ENCODE measurements around the gene TRIO.

Gene TRIO

DNA sequence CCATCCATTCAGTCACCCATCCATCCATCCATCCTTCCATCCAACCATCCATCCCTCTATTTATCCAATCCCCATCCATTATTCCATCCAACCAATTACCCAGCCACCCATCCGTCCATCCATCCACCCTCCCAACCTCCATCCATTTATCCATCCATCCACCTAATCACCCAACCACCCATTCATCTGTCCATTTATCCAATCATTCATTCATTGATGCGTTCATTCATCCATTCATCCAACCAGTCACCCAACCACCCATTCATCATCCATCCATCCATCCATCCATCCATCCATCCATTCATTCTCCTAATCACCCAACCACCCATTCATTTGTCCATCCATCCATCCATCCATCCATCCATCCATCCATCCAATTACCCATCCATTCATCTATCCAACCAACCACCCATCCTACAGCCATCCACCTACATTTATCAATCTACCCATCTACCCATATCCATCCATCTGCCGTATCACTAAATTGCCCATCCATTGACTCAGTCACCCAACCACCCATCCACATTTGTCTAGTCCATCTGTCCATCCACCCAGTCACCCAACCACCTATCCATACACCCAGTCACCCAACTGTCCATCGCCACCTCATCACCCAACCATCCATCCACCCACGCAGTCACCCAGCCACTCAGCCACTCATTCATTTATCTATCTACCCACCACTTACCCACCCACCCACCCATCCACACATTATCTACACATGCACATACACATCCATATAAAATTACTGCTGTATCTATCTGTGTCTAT is 165.4 kb downstream of the TRIO start:
- H3K36me3 ChIP-seq (ENCODE audit: control insufficient read depth, insufficient read depth, low read length), result peaks cover 8% of the 10 kb centered on the region
- peaks cover under 1% of the 10 kb centered on the region for H3K4me1 ChIP-seq (ENCODE audit: control insufficient read depth, insufficient read depth, low read length)

DNA sequence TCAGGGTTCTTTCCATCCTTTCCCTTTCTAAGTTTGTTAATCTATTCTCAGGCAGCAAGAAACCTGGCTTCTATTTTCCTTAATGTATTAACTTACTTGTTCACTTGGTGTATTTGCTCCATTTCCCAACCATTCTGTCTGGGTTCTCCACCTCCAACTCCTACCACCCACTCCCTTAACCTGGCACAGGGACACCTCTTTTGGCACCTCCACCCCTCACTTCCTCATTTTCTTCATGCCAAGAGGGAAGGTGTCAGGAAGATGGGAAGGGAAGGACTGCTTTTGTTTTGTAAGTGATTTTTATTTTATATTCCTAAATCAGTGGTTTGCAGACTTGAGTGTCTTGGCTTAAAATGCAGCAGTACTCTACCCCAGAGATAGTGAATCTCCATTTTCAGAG is 166.1 kb downstream of the TRIO start:
- H3K4me3 ChIP-seq (ENCODE audit: low read length), result no peak overlapping the region
- H3K36me3 ChIP-seq (ENCODE audit: control insufficient read depth, insufficient read depth, low read length), result peaks cover 8% of the 10 kb centered on the region
- H3K9ac ChIP-seq (ENCODE audit: low read length), result no peak overlapping the region
- H3K27ac ChIP-seq (ENCODE audit: low read depth, low read length), result no peak overlapping the region
- peaks cover 5% of the 10 kb centered on the region for H3K4me1 ChIP-seq (ENCODE audit: control insufficient read depth, insufficient read depth, low read length)
- H3K27me3 ChIP-seq (ENCODE audit: control insufficient read depth, insufficient read depth, low read length), result no peaks in the 10 kb centered on the region

More for the DNA sequence above, 165.4 kb downstream of the TRIO start:
- no peak overlapping the region for H3K4me3 ChIP-seq (ENCODE audit: low read length)
- no peak overlapping the region for H3K9ac ChIP-seq (ENCODE audit: low read length)
- H3K27me3 ChIP-seq (ENCODE audit: control insufficient read depth, insufficient read depth, low read length), result no peaks in the 10 kb centered on the region
- no peak overlapping the region for H3K27ac ChIP-seq (ENCODE audit: low read depth, low read length)

- Histone ChIP-seq H3K36me3 (ENCODE audit: control insufficient read depth, insufficient read depth, low read length) (peaks cover 8% of the 10 kb centered on the region), H3K4me1 (ENCODE audit: control insufficient read depth, insufficient read depth, low read length) (peaks cover 5% of the 10 kb centered on the region)
Observed at GRCh38 chr5:14309878-14310531, 166.9 kb downstream of the TRIO start.

GRCh38 chr5:14310901-14311300 is 167.8 kb downstream of the TRIO start:
- Histone ChIP-seq H3K27ac (ENCODE audit: low read depth, low read length) (no peak overlapping the region), H3K27me3 (ENCODE audit: control insufficient read depth, insufficient read depth, low read length) (no peaks in the 10 kb centered on the region), H3K4me1 (ENCODE audit: control insufficient read depth, insufficient read depth, low read length) (peaks cover 5% of the 10 kb centered on the region), H3K4me3 (ENCODE audit: low read length) (no peak overlapping the region), H3K36me3 (ENCODE audit: control insufficient read depth, insufficient read depth, low read length) (peaks cover 5% of the 10 kb centered on the region), H3K9ac (ENCODE audit: low read length) (no peak overlapping the region)

More at GRCh38 chr5:14309878-14310531, 166.9 kb downstream of the TRIO start:
- no peak overlapping the region for H3K4me3 ChIP-seq (ENCODE audit: low read length)
- H3K9ac ChIP-seq (ENCODE audit: low read length), result no peak overlapping the region
- H3K27ac ChIP-seq (ENCODE audit: low read depth, low read length), result no peak overlapping the region
- H3K27me3 ChIP-seq (ENCODE audit: control insufficient read depth, insufficient read depth, low read length), result no peaks in the 10 kb centered on the region

DNA sequence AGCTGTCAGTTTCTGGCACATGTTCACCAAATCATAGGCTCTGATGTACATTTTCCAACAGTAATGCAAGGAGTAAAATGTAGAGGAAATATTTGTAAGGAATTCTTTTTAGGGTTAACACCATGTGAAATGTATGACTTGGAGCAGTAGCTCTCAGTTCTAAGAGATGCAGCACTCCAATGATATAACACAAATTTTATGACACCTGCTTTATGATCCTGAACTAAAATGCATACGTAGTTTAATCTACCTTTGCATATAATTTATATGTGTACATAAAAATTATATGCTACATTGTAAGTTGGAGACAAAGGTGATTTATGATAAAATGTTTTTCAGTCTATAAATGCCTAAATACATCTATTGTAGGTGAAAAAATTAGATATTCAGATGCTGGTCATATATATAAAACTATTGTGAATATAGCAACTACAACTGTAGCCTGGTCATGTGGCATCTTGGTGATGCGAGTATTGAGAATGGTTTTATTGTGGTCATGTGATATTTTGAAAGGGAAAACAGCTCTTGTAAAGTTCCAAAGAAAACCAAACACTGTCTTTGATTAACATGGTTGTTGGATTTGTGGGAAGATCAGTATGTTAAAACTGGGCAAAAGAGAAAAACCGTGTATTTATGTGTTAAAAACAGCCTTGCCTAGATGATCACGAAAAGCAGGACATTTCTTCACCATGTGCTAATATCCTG is 171.0 kb downstream of the TRIO start:
- H3K36me3 ChIP-seq (ENCODE audit: control insufficient read depth, insufficient read depth, low read length), result peaks cover 15% of the 10 kb centered on the region
- no peaks in the 10 kb centered on the region for H3K27me3 ChIP-seq (ENCODE audit: control insufficient read depth, insufficient read depth, low read length)
- no peak overlapping the region for H3K27ac ChIP-seq (ENCODE audit: low read depth, low read length)

DNA sequence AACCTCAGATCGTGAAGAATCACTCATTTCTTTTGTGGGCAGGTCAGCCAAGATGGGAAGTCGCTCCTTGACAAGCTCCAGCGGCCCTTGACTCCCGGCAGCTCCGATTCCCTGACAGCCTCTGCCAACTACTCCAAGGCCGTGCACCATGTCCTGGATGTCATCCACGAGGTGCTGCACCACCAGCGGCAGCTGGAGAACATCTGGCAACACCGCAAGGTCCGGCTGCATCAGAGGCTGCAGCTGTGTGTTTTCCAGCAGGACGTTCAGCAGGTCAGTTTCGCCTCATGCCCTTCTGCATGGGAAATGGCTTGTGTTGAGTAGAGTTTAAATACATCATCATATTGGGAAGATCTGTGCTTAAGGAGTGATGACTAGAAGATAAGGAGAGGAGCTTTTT is 173.3 kb downstream of the TRIO start:
- Histone ChIP-seq H3K27me3 (ENCODE audit: control insufficient read depth, insufficient read depth, low read length) (no peaks in the 10 kb centered on the region), H3K4me3 (ENCODE audit: low read length) (no peak overlapping the region), H3K27ac (ENCODE audit: low read depth, low read length) (no peak overlapping the region), H3K9ac (ENCODE audit: low read length) (no peak overlapping the region), H3K4me1 (ENCODE audit: control insufficient read depth, insufficient read depth, low read length) (peaks cover 5% of the 10 kb centered on the region), H3K36me3 (ENCODE audit: control insufficient read depth, insufficient read depth, low read length) (peaks cover 20% of the 10 kb centered on the region)

More for the DNA sequence above, 171.0 kb downstream of the TRIO start:
- H3K4me1 ChIP-seq (ENCODE audit: control insufficient read depth, insufficient read depth, low read length), result peaks cover 5% of the 10 kb centered on the region
- no peak overlapping the region for H3K9ac ChIP-seq (ENCODE audit: low read length)
- no peak overlapping the region for H3K4me3 ChIP-seq (ENCODE audit: low read length)

DNA sequence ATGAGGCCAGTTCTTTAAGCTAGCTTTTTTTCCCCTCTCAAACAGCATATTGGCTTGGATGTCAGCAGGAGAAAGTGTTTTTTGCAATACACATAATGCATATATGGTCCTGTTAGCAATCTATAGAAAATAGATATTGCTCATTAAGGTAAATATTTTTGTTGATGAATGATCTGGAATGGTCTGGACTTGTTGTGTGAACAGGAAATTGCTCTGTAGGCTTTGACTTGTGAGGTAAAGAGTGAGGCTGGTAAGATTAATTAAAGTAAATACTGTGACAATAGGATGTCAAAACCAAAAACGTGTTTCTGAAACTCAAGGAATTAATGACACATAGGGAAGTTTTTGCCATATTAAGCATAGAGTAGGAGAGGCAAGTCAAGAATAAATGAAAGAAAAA is 176.0 kb downstream of the TRIO start:
- Histone ChIP-seq H3K27me3 (ENCODE audit: control insufficient read depth, insufficient read depth, low read length) (no peaks in the 10 kb centered on the region), H3K27ac (ENCODE audit: low read depth, low read length) (no peak overlapping the region), H3K36me3 (ENCODE audit: control insufficient read depth, insufficient read depth, low read length) (peaks cover 20% of the 10 kb centered on the region), H3K4me3 (ENCODE audit: low read length) (no peak overlapping the region), H3K9ac (ENCODE audit: low read length) (no peak overlapping the region), H3K4me1 (ENCODE audit: control insufficient read depth, insufficient read depth, low read length) (no peaks in the 10 kb centered on the region)

DNA sequence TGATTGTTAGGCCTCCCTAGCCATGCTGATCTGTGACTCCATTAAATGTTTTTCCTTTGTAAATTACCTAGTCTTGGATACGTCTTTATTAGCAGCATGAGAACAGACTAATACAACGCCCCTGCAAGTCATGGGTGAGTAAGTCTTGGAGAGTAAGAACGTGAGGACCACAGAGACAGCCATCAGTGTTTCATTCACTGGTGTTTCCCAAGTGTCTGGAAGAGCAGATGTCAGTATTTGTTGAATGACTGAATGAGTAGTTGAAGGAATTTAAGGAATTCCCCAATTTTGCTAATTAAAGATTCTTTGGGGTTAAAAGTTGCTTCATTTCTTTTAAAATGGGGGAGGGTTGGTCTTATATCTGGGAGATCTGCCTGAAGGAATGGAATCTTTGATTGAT is 178.8 kb downstream of the TRIO start:
- Histone ChIP-seq H3K4me1 (ENCODE audit: control insufficient read depth, insufficient read depth, low read length) (no peaks in the 10 kb centered on the region), H3K4me3 (ENCODE audit: low read length) (no peak overlapping the region), H3K36me3 (ENCODE audit: control insufficient read depth, insufficient read depth, low read length) (peaks cover 13% of the 10 kb centered on the region), H3K9ac (ENCODE audit: low read length) (no peak overlapping the region), H3K27ac (ENCODE audit: low read depth, low read length) (no peak overlapping the region), H3K27me3 (ENCODE audit: control insufficient read depth, insufficient read depth, low read length) (no peaks in the 10 kb centered on the region)

- H3K4me1 ChIP-seq (ENCODE audit: control insufficient read depth, insufficient read depth, low read length), result no peaks in the 10 kb centered on the region
- no peak overlapping the region for H3K4me3 ChIP-seq (ENCODE audit: low read length)
- no peak overlapping the region for H3K9ac ChIP-seq (ENCODE audit: low read length)
- no peaks in the 10 kb centered on the region for H3K27me3 ChIP-seq (ENCODE audit: control insufficient read depth, insufficient read depth, low read length)
- no peak overlapping the region for H3K27ac ChIP-seq (ENCODE audit: low read depth, low read length)
- H3K36me3 ChIP-seq (ENCODE audit: control insufficient read depth, insufficient read depth, low read length), result peaks cover 8% of the 10 kb centered on the region
Observed at GRCh38 chr5:14322437-14323187, 179.5 kb downstream of the TRIO start.

- Histone ChIP-seq H3K27me3 (ENCODE audit: control insufficient read depth, insufficient read depth, low read length) (no peaks in the 10 kb centered on the region), H3K27ac (ENCODE audit: low read depth, low read length) (no peak overlapping the region), H3K4me1 (ENCODE audit: control insufficient read depth, insufficient read depth, low read length) (no peaks in the 10 kb centered on the region), H3K9ac (ENCODE audit: low read length) (no peak overlapping the region), H3K4me3 (ENCODE audit: low read length) (no peak overlapping the region), H3K36me3 (ENCODE audit: control insufficient read depth, insufficient read depth, low read length) (peaks cover 5% of the 10 kb centered on the region)
Observed at GRCh38 chr5:14323466-14323865, 180.3 kb downstream of the TRIO start.

DNA sequence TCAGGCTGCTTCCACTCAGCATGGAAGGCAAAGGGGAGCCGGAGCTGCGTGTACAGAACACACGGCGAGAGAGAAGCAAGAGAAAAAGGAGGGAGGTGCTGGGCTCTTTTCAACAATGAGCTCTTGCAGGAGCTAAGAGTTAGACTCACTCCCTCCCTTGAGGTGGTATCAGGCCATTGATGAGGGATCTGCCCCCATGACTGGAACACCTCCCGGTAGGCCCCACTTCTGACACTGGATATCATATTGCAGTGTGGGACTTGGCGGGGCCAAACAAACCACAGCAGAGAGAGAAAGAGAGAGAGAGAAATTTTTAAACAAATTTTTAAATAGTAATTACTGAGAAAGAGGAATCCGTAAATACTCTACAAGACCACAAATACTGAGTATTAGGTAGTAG is 182.2 kb downstream of the TRIO start:
- Histone ChIP-seq H3K9ac (ENCODE audit: low read length) (no peak overlapping the region), H3K36me3 (ENCODE audit: control insufficient read depth, insufficient read depth, low read length) (peaks cover 5% of the 10 kb centered on the region), H3K4me1 (ENCODE audit: control insufficient read depth, insufficient read depth, low read length) (no peaks in the 10 kb centered on the region), H3K27me3 (ENCODE audit: control insufficient read depth, insufficient read depth, low read length) (no peaks in the 10 kb centered on the region), H3K4me3 (ENCODE audit: low read length) (no peak overlapping the region), H3K27ac (ENCODE audit: low read depth, low read length) (no peak overlapping the region)

All from rectal smooth muscle tissue (tissue), 1 donor.